HG02642 (cell line): Measurements from ENCODE around the gene BAMBI.

Source experiments
- ATAC-seq: cut with Tn5 transposase; IDR thresholded peaks from one replicate; pipeline ENCODE4 v1.9.1; 2021; ENCODE audit warnings: mild to moderate bottlenecking; ENCODE audit not compliant: unreplicated experiment, poor library complexity

BAMBI gene

DNA sequence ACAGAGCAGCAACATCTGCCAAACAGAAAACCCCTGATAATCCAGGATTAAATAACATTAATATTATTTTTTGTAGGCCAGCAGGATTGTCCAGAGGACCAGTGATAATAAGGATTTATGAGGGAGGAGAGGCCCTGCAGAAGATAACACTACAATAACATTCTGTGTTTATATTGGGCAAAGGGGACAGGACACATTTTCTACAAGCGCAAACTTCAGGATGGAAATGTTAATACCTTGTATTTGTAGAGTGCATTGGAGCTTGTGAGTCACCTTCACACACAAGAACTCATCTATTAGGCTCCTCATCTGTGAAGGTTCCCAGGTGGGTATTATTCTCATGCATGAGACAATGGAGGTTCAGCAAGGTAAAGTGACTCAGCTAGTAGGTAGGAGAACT, 51.0 kb downstream of the BAMBI start:
- ATAC-seq: no peak

DNA sequence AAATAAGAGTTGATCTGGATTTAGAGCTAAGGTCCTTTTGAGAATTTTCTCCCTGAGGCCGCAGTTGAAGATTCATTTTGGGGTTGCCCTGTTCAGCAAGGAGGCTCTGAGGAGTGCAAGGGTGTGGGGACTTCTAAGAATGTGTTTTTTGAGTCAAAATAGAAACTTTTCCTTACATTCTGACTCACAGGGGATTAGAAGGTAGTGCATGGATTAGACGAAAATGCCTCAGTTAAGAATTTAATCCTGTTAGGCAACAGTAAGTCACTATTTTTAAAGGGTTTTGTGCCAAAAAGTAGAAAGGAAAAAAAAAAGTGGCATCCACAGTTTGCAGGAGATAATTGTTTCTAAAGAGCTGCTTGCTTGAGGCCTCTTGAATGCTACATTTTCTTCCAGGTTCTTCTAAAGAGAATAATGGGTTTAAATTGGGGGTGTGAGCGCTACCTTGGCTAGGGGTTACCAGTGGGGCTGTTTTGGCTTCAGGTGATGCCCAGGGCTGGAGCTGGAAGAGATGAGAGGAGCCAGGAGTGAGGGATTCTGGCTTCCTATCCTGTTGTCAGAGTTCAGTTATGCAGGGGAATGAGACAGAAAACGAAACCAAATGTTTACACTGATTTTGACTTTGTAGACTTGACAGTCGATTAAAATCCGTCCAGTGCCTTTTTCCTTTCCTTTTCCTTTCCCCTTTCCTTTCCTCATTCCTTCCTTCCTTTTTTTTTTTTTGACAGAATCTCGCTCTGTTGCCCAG, 52.9 kb downstream of the BAMBI start:
- ATAC-seq: no peak

DNA sequence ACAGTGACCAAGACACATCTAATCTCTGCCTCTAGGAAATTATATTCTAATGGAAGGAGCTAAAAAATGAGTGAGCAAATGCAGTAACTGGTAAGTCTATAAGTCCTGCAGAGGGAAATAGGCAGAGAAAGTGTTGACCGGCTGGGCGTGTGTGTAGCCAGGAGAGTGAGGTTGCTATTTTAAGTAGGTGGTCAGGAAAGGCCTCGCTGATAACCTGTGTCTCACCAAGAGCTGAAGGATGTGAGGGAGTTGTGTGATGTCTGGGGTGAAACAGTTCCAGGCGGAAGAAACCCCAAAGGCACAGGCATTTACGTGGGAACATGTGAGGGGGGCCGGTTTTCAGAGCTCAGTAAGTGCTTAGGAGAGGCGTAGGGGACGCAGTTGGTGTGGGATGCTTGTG, 54.8 kb downstream of the BAMBI start:
- no peak for ATAC-seq
